Body of pancreas (tissue), 4 donors: Measurements from ENCODE around the gene CDC42SE1.

Source experiments
- POLR2A ChIP-seq, 3 donors: fragments of 450-650 bp; IDR thresholded peaks; one replicate each; pipeline ENCODE4 v1.6.1; 2016; ENCODE audit warnings: antibody characterized with exemption in 3 of 3, mild to moderate bottlenecking in 2 of 3
- TF ChIP-seq, protein P1 (sequence below), 7 experiments: fragments of 450-650 bp in 4 of 7; fragments of 200-600 bp in 3 of 7; sonication (generic) in 3 of 7; IDR thresholded peaks; one replicate each; pipeline ENCODE4 v1.5.1; 2016 to 2019; ENCODE audit warnings: antibody characterized with exemption in 7 of 7

DNA sequence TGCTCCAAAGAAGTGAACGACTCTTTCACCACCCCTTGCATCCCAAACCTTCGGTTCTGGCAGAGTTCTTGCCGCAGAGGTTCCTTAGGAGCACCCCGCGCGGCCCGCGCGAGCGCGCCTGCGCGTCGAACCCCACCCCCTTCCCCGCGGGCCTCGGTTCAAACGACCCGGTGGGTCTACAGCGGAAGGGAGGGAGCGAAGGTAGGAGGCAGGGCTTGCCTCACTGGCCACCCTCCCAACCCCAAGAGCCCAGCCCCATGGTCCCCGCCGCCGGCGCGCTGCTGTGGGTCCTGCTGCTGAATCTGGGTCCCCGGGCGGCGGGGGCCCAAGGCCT, 11.9 kb downstream of the CDC42SE1 start, which contains the start of gene C1orf56:
- TF ChIP-seq, protein P1, sequence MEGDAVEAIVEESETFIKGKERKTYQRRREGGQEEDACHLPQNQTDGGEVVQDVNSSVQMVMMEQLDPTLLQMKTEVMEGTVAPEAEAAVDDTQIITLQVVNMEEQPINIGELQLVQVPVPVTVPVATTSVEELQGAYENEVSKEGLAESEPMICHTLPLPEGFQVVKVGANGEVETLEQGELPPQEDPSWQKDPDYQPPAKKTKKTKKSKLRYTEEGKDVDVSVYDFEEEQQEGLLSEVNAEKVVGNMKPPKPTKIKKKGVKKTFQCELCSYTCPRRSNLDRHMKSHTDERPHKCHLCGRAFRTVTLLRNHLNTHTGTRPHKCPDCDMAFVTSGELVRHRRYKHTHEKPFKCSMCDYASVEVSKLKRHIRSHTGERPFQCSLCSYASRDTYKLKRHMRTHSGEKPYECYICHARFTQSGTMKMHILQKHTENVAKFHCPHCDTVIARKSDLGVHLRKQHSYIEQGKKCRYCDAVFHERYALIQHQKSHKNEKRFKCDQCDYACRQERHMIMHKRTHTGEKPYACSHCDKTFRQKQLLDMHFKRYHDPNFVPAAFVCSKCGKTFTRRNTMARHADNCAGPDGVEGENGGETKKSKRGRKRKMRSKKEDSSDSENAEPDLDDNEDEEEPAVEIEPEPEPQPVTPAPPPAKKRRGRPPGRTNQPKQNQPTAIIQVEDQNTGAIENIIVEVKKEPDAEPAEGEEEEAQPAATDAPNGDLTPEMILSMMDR (IDR thresholded peaks at IDR 0.05): no peak
- peak in 2 of 3 donors; percentile 5 to 57 for TF ChIP-seq POLR2A (IDR thresholded peaks at IDR 0.05)
